ENCODE measurements around the gene JMJD1C. TPM values are rescaled to one million over a fixed set of nuclear protein-coding genes. Genes with fewer than 3 reads are reported as not detected.

Gene JMJD1C
- total RNA-seq, 4 donors from 2014 or later = 127 to 330 (median 208) TPM

GRCh38 chr10:63252095-63252762, 213.5 kb downstream of the JMJD1C start:
- Histone ChIP-seq H3K36me3 (no peaks in the 10 kb centered on the region), H3K4me1 (peaks cover 0 to 10% of the 10 kb centered on the region in 2 donors), H3K27ac (no peak overlapping the region), H3K9me3 (no peaks in the 10 kb centered on the region), H3K27me3 (no peaks in the 10 kb centered on the region), H3K4me3 (no peak overlapping the region)
- no peak for TF ChIP-seq POLR2A (IDR thresholded peaks at IDR 0.05)
- TF ChIP-seq, protein P1, sequence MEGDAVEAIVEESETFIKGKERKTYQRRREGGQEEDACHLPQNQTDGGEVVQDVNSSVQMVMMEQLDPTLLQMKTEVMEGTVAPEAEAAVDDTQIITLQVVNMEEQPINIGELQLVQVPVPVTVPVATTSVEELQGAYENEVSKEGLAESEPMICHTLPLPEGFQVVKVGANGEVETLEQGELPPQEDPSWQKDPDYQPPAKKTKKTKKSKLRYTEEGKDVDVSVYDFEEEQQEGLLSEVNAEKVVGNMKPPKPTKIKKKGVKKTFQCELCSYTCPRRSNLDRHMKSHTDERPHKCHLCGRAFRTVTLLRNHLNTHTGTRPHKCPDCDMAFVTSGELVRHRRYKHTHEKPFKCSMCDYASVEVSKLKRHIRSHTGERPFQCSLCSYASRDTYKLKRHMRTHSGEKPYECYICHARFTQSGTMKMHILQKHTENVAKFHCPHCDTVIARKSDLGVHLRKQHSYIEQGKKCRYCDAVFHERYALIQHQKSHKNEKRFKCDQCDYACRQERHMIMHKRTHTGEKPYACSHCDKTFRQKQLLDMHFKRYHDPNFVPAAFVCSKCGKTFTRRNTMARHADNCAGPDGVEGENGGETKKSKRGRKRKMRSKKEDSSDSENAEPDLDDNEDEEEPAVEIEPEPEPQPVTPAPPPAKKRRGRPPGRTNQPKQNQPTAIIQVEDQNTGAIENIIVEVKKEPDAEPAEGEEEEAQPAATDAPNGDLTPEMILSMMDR (IDR thresholded peaks at IDR 0.05) = no peak
- intact Hi-C loops (cut with DNase I; ENCODE audit: low total_unique reads) = no loop called here
- DNase-seq = no peak

DNA sequence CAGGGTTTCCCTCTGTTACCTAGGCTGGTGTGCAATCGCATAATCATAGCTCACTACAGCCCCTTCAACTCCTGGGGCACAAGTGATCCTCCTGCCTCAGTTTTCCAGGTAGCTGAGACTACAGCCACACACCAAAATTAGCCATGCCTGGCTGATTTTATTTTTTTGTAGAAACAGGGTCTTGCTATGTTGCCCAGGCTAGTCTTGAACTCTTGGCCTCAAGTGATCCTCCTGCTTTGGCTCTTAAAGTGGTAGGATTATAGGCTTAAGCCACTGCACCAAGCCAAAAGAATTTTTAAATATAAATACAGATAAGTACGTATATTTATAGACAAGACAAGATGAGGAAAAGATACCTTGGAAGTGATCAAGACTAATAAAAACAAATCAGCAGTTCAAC, 215.7 kb downstream of the JMJD1C start:
- TF ChIP-seq, protein P1 (IDR thresholded peaks at IDR 0.05) = no peak
- TF ChIP-seq POLR2A (IDR thresholded peaks at IDR 0.05) = no peak
- H3K4me1 ChIP-seq = no peaks in the 10 kb centered on the region
- no peaks in the 10 kb centered on the region for H3K9me3 ChIP-seq
- H3K27ac ChIP-seq = no peak overlapping the region
- no peaks in the 10 kb centered on the region for H3K27me3 ChIP-seq
- H3K36me3 ChIP-seq = no peaks in the 10 kb centered on the region
- no peak overlapping the region for H3K4me3 ChIP-seq
- no peak for DNase-seq
- intact Hi-C loops (cut with DNase I; ENCODE audit: low total_unique reads) = no loop called here

DNA sequence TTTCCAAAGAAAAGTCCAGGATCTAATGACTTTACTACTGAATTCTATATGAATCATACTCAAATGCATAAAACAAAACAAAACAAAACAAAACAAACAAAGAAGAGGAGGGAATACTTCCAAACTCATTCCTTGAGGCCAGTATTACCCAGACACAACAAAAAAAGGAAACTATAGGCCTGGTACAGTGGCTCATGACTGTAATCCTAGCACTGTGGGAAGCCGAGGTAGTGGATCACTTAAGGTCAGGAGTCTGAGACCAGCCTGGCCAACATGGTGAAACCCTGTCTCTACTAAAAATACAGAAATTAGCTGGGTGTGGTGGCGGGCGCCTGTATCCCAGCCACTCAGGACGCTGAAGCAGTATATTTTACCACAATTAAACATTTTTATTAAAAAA, 218.0 kb downstream of the JMJD1C start:
- Histone ChIP-seq H3K27me3 (no peaks in the 10 kb centered on the region), H3K9me3 (no peaks in the 10 kb centered on the region), H3K4me1 (peaks cover 0 to 5% of the 10 kb centered on the region in 2 donors), H3K36me3 (no peaks in the 10 kb centered on the region), H3K27ac (no peak overlapping the region), H3K4me3 (no peak overlapping the region)
- DNase-seq = no peak
- TF ChIP-seq POLR2A (IDR thresholded peaks at IDR 0.05) = no peak
- TF ChIP-seq, protein P1 (IDR thresholded peaks at IDR 0.05) = no peak
- intact Hi-C loops (cut with DNase I; ENCODE audit: low total_unique reads) = no loop called here

DNA sequence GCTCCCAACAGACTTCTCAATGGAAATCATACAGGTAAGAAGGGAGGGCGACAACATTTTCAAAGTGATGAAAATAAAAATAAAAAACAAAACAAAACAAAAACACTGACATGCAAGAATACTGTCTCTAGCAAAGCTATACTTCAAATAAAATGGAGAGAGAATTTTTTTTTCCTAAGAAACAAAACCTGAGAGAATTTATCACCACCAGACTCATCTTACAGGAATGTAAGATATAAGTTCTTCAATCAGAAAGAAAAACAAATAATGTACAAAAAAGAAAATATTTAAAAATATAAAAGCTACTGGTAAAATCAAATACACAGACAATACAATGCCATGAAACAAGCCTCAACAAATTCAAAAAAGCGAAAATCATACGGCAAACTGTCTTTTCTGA, 219.4 kb downstream of the JMJD1C start:
- intact Hi-C loops (cut with DNase I; ENCODE audit: low total_unique reads) = no loop called here
- Histone ChIP-seq H3K4me3 (no peak overlapping the region), H3K27ac (no peak overlapping the region), H3K27me3 (no peaks in the 10 kb centered on the region), H3K36me3 (no peaks in the 10 kb centered on the region), H3K4me1 (peaks cover 5 to 8% of the 10 kb centered on the region in 2 donors), H3K9me3 (no peaks in the 10 kb centered on the region)
- TF ChIP-seq POLR2A (IDR thresholded peaks at IDR 0.05) = no peak
- DNase-seq = no peak

DNA sequence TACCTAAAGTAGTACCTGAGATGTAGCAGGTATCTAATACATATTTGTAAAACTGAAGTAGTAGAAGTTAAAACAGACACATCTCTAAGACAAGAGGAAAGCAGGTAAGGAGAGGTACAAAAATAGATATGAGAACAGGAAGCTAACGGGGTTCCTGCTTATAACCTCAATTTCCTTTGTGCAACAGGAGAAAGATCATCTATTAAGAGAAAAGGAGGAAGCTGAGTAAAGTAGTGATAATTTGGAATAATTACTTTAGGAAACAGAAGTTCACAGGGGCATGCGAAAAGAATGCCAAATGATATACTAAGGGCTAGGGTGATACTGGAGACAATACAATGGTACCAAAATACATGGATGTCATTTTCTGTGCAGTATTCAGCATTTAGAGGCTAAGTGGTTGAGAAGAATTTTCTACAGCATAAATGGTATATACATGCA, 223.9 kb downstream of the JMJD1C start:
- no peak for DNase-seq
- Histone ChIP-seq H3K27ac (peak overlapping the region in 1 of 2 donors; percentile 38), H3K36me3 (no peaks in the 10 kb centered on the region), H3K9me3 (no peaks in the 10 kb centered on the region), H3K4me3 (no peak overlapping the region), H3K27me3 (no peaks in the 10 kb centered on the region), H3K4me1 (peaks cover 5 to 13% of the 10 kb centered on the region in 2 donors)
- TF ChIP-seq, protein P1 (IDR thresholded peaks at IDR 0.05) = no peak
- no peak for TF ChIP-seq POLR2A (IDR thresholded peaks at IDR 0.05)
- intact Hi-C loops (cut with DNase I; ENCODE audit: low total_unique reads) = no loop called here
